HEK293T (cell line): ENCODE results near the gene STYXL1.

ENCODE experiments used
- ARNT ChIP-seq: fragments of 450-650 bp; IDR thresholded peaks from 2 replicates; pipeline ENCODE4 v1.6.1; 2017; ENCODE audit warnings: mild to moderate bottlenecking
- BHLHE40 ChIP-seq: fragments of 450-650 bp; IDR thresholded peaks from 2 replicates; pipeline ENCODE4 v1.6.1; 2016; ENCODE audit warnings: mild to moderate bottlenecking, moderate library complexity, borderline replicate concordance
- CTBP1 ChIP-seq: fragments of 450-650 bp; IDR thresholded peaks from 2 replicates; pipeline ENCODE4 v1.6.1; 2016; ENCODE audit warnings: borderline replicate concordance
- ELF4 ChIP-seq: fragments of 450-650 bp; IDR thresholded peaks from 2 replicates; pipeline ENCODE4 v1.6.1; 2017; ENCODE audit warnings: antibody characterized with exemption
- FOXK2 ChIP-seq: fragments of 450-650 bp; IDR thresholded peaks from 2 replicates; pipeline ENCODE4 v1.6.1; 2016; ENCODE audit warnings: mild to moderate bottlenecking
- FOXM1 ChIP-seq: fragments of 450-650 bp; IDR thresholded peaks from 2 replicates; pipeline ENCODE4 v1.6.1; 2017; ENCODE audit warnings: mild to moderate bottlenecking, borderline replicate concordance
- HDGF ChIP-seq: fragments of 450-650 bp; IDR thresholded peaks from 2 replicates; pipeline ENCODE4 v1.6.1; 2017; ENCODE audit warnings: antibody characterized with exemption, borderline replicate concordance
- NFRKB ChIP-seq: fragments of 450-650 bp; IDR thresholded peaks from 2 replicates; pipeline ENCODE4 v1.6.1; 2016; ENCODE audit warnings: mild to moderate bottlenecking, moderate library complexity
- SP1 ChIP-seq: fragments of 450-650 bp; IDR thresholded peaks from 2 replicates; pipeline ENCODE4 v1.6.1; 2017
- SUZ12 ChIP-seq: fragments of 450-650 bp; IDR thresholded peaks from 2 replicates; pipeline ENCODE4 v1.6.1; 2016; ENCODE audit warnings: mild to moderate bottlenecking
- ZNF384 ChIP-seq: fragments of 450-650 bp; IDR thresholded peaks from 2 replicates; pipeline ENCODE4 v1.6.1; 2016

DNA sequence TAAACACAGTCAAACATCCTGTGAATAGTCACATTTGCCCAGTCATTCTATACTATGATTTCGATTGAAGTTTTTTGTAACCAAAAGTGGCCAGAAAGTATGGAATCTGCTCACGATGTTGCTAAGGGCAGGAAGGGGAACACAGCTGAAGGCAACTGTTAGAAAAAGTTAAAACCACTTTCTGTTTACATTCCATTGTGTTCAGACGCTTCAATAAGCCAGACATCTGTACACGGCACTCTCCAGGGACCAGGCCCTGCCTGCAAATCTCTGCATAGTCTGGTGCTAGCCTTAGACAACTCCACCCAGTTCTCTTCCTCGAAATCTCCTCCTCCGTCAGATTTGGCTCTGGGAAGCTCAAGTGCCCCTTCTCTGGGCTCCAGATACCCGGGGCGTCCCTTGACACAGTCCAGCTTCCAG is 36.3 kb downstream of the STYXL1 start:
- TF ChIP-seq SP1 (no peak), ZNF384 (no peak), FOXK2 (no peak), FOXM1 (no peak), ARNT (no peak), SUZ12 (no peak), HDGF (no peak), CTBP1 (no peak), NFRKB (no peak), ELF4 (no peak), BHLHE40 (no peak)
